HEK293T (cell line): ENCODE data around the gene LIPG.

Experiments
- CTBP1 ChIP-seq: fragments of 450-650 bp; IDR thresholded peaks from 2 replicates; pipeline ENCODE4 v1.6.1; 2016; ENCODE audit warnings: borderline replicate concordance
- ELF4 ChIP-seq: fragments of 450-650 bp; IDR thresholded peaks from 2 replicates; pipeline ENCODE4 v1.6.1; 2017; ENCODE audit warnings: antibody characterized with exemption
- FOXM1 ChIP-seq: fragments of 450-650 bp; IDR thresholded peaks from 2 replicates; pipeline ENCODE4 v1.6.1; 2017; ENCODE audit warnings: mild to moderate bottlenecking, borderline replicate concordance
- NFRKB ChIP-seq: fragments of 450-650 bp; IDR thresholded peaks from 2 replicates; pipeline ENCODE4 v1.6.1; 2016; ENCODE audit warnings: mild to moderate bottlenecking, moderate library complexity
- PKNOX1 ChIP-seq: fragments of 450-650 bp; IDR thresholded peaks from 2 replicates; pipeline ENCODE4 v1.6.1; 2016
- SP1 ChIP-seq: fragments of 450-650 bp; IDR thresholded peaks from 2 replicates; pipeline ENCODE4 v1.6.1; 2017
- SUZ12 ChIP-seq: fragments of 450-650 bp; IDR thresholded peaks from 2 replicates; pipeline ENCODE4 v1.6.1; 2016; ENCODE audit warnings: mild to moderate bottlenecking
- TARDBP ChIP-seq: fragments of 450-650 bp; IDR thresholded peaks from 2 replicates; pipeline ENCODE4 v1.6.1; 2016

- no peak for TF ChIP-seq FOXM1
- no peak for TF ChIP-seq NFRKB
- no peak for TF ChIP-seq PKNOX1
- TF ChIP-seq CTBP1, result no peak
- no peak for TF ChIP-seq SUZ12
- TF ChIP-seq SP1, result no peak
- no peak for TF ChIP-seq TARDBP
- no peak for TF ChIP-seq ELF4
Measured at GRCh38 chr18:49648326-49648725, 86.5 kb downstream of the LIPG start.
